WTC11 (cell line): ENCODE results near the gene TBC1D19. TPM values are rescaled to one million over a fixed set of nuclear protein-coding genes. Genes with fewer than 3 reads are reported as not detected.
"Not testable (repeated sequence)": the region's sequence is repeated elsewhere in the genome, so short reads cannot be mapped to it uniquely, and the experiment has no call there.

ENCODE experiments used
- ATAC-seq: fragments of 200-7000 bp; cut with Tn5 transposase; 2 replicates; pipeline ENCODE4 v1.10.0; 2021; ENCODE audit warnings: mild to moderate bottlenecking, moderate library complexity
- CTCF ChIA-PET: fragments of 300-600 bp; sonication (Branson Sonifier 250); formaldehyde crosslinking; loops from one replicate; lab custom pipeline; 2021; ENCODE audit warnings: antibody characterized with exemption; lab: Charles Lee
- POLR2A ChIA-PET: fragments of 350-600 bp; sonication (Branson Sonifier 250); formaldehyde crosslinking; loops from one replicate; lab custom pipeline; 2021; ENCODE audit warnings: antibody characterized with exemption; lab: Charles Lee
- DNase-seq: peaks from one replicate; pipeline ENCODE4 v3.0.0; 2021; ENCODE audit warnings: low spot score
- H3K27ac Mint-ChIP-seq: 2 replicates; pipeline ENCODE4 v1.8.0; 2021; ENCODE audit warnings: mixed read lengths
- H3K27me3 Mint-ChIP-seq: 2 replicates; pipeline ENCODE4 v1.8.0; 2021; ENCODE audit warnings: low read depth, mild to moderate bottlenecking, moderate library complexity, mixed read lengths
- H3K36me3 Mint-ChIP-seq: 2 replicates; pipeline ENCODE4 v1.8.0; 2021; ENCODE audit warnings: mixed read lengths
- H3K4me1 Mint-ChIP-seq: 2 replicates; pipeline ENCODE4 v1.8.0; 2022; ENCODE audit warnings: mixed read lengths
- H3K4me3 Mint-ChIP-seq: 2 replicates; pipeline ENCODE4 v1.8.0; 2021; ENCODE audit warnings: mild to moderate bottlenecking, moderate library complexity, mixed read lengths
- H3K9me3 Mint-ChIP-seq: 2 replicates; pipeline ENCODE4 v1.8.0; 2021; ENCODE audit warnings: mixed read lengths
- AFF4 ChIP-seq: sonication (generic); formaldehyde crosslinking; IDR thresholded peaks from 2 replicates; pipeline ENCODE4 v1.8.1; 2023; ENCODE audit warnings: mild to moderate bottlenecking, missing genetic modification reagents, borderline replicate concordance
- ATF1 ChIP-seq: sonication (generic); formaldehyde crosslinking; IDR thresholded peaks from 2 replicates; pipeline ENCODE4 v1.8.1; 2023; ENCODE audit warnings: mild to moderate bottlenecking, moderate library complexity, missing genetic modification reagents
- ATF3 ChIP-seq: sonication (generic); formaldehyde crosslinking; conservative IDR thresholded peaks from 2 replicates; pipeline ENCODE4 v1.8.1; 2022; ENCODE audit warnings: mild to moderate bottlenecking, missing genetic modification reagents
- CBFB ChIP-seq: sonication (generic); formaldehyde crosslinking; IDR thresholded peaks from 2 replicates; pipeline ENCODE4 v1.8.1; 2022; ENCODE audit warnings: mild to moderate bottlenecking, low read depth, missing genetic modification reagents
- CREB1 ChIP-seq: sonication (generic); formaldehyde crosslinking; IDR thresholded peaks from 2 replicates; pipeline ENCODE4 v1.8.0; 2023; ENCODE audit warnings: mild to moderate bottlenecking, missing genetic modification reagents
- GABPB1 ChIP-seq: sonication (generic); formaldehyde crosslinking; IDR thresholded peaks from 2 replicates; pipeline ENCODE4 v1.8.1; 2023; ENCODE audit warnings: mild to moderate bottlenecking, missing genetic modification reagents
- KAT7 ChIP-seq: sonication (generic); formaldehyde crosslinking; IDR thresholded peaks from 2 replicates; pipeline ENCODE4 v1.8.1; 2023; ENCODE audit warnings: missing genetic modification reagents, mild to moderate bottlenecking, borderline replicate concordance
- MLX ChIP-seq: sonication (generic); formaldehyde crosslinking; IDR thresholded peaks from 2 replicates; pipeline ENCODE4 v1.8.1; 2023; ENCODE audit warnings: mild to moderate bottlenecking, missing genetic modification reagents, moderate library complexity
- NFE2L1 ChIP-seq: sonication (generic); formaldehyde crosslinking; IDR thresholded peaks from 2 replicates; pipeline ENCODE4 v1.8.1; 2023; ENCODE audit warnings: missing genetic modification reagents
- PREB ChIP-seq: sonication (generic); formaldehyde crosslinking; IDR thresholded peaks from 2 replicates; pipeline ENCODE4 v1.8.1; 2022; ENCODE audit warnings: mild to moderate bottlenecking, missing genetic modification reagents, moderate library complexity, borderline replicate concordance
- PRRX2 ChIP-seq: fragments of 250-450 bp; sonication (Bioruptor Pico); IDR thresholded peaks from 2 replicates; pipeline ENCODE4 v1.8.0; 2021; ENCODE audit warnings: mild to moderate bottlenecking
- RELA ChIP-seq: sonication (generic); formaldehyde crosslinking; IDR thresholded peaks from 2 replicates; pipeline ENCODE4 v1.8.1; 2022; ENCODE audit warnings: missing genetic modification reagents, mild to moderate bottlenecking, borderline replicate concordance
- SMAD4 ChIP-seq: sonication (generic); formaldehyde crosslinking; IDR thresholded peaks from 2 replicates; pipeline ENCODE4 v1.8.0; 2022; ENCODE audit warnings: mild to moderate bottlenecking, missing genetic modification reagents
- ZNF317 ChIP-seq: sonication (generic); formaldehyde crosslinking; IDR thresholded peaks from 2 replicates; pipeline ENCODE4 v1.8.1; 2023; ENCODE audit warnings: low read depth, mild to moderate bottlenecking, moderate library complexity, missing genetic modification reagents, borderline replicate concordance
- ZNF396 ChIP-seq: fragments of 250-450 bp; sonication (Bioruptor Pico); IDR thresholded peaks from 2 replicates; pipeline ENCODE4 v1.8.0; 2021; ENCODE audit warnings: mild to moderate bottlenecking, moderate library complexity, borderline replicate concordance
- ZNF671 ChIP-seq: fragments of 250-450 bp; sonication (Bioruptor Pico); IDR thresholded peaks from 2 replicates; pipeline ENCODE4 v1.8.0; 2021; ENCODE audit warnings: mild to moderate bottlenecking
- total RNA-seq: library from RNA; stranded (reverse); gene quantifications from 3 replicates; pipeline ENCODE4 v1.2.3, GENCODE V29; 2021
- TF ChIP-seq, protein P1 (sequence below): fragments of 250-450 bp; sonication (Bioruptor Pico); conservative IDR thresholded peaks from 2 replicates; pipeline ENCODE4 v1.9.0; 2021; ENCODE audit warnings: mild to moderate bottlenecking
- TF ChIP-seq, protein P2 (sequence below): fragments of 250-450 bp; sonication (Bioruptor Pico); IDR thresholded peaks from 2 replicates; pipeline ENCODE4 v1.8.0; 2021; ENCODE audit warnings: mild to moderate bottlenecking

The TBC1D19 gene
- total RNA-seq, 1 experiment from 2014 or later, result 2.1 TPM

DNA sequence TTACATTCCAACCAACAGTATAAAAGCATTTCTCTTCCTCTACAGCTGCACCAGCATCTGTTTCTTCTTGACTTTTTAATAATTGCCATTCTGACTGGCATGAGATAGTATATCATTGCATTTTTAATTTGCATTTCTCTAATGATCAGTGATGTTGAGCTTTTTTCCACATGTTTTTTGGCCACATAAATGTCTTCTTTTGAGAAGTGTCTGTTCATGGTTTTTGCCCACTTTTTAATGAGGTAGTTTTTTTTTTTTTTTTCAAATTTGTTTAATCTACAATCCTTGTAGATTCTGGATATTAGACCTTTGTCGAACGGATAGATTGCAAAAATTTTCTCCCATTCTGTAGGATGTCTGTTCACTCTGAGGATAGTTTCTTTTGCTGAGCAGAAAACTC, 39.5 kb upstream of the TBC1D19 start:
- ChIA-PET CTCF (no interaction called here), POLR2A (no interaction called here)
- peaks cover 52% of the 10 kb centered on the region for H3K9me3 Mint-ChIP-seq
- no peak overlapping the region for H3K27ac Mint-ChIP-seq
- no peaks in the 10 kb centered on the region for H3K4me1 Mint-ChIP-seq
- peaks cover 12% of the 10 kb centered on the region; the same call in 1 of the 2 replicates for H3K36me3 Mint-ChIP-seq
- no peak for DNase-seq
- no peak for TF ChIP-seq CREB1 (CRISPR knock-in tag)
- no peak for TF ChIP-seq PREB
- TF ChIP-seq MLX, result no peak
- no peak for TF ChIP-seq ZNF396 (CRISPR knock-in tag)
- no peak for TF ChIP-seq NFE2L1
- ATAC-seq, result no peak
- H3K4me3 Mint-ChIP-seq, result no peak overlapping the region
- no peaks in the 10 kb centered on the region for H3K27me3 Mint-ChIP-seq

DNA sequence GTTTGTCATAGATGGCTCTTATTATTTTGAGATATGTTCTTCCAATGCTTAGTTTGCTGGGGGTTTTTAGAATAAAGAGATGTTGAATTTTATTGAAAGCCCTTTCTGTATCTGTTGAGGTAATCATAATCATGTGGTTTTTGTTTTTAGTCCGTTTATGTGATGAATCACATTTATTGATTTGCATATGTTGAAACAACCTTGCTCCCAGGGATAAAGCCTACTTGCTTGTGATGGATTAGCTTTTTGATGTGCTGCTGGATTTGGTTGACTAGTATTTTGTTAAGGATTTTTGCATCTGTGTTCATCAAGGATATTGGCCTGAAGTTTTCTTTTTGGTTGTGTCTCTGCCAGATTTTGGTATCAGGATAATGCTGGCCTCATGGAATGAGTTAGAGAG, 35.5 kb upstream of the TBC1D19 start:
- ATAC-seq, H3K27me3 Mint-ChIP-seq, CTCF ChIA-PET, DNase-seq, POLR2A ChIA-PET, H3K4me1 Mint-ChIP-seq, H3K27ac Mint-ChIP-seq, H3K4me3 Mint-ChIP-seq: not testable (repeated sequence)
- H3K9me3 Mint-ChIP-seq, result peaks cover 60% of the 10 kb centered on the region
- peaks cover 12% of the 10 kb centered on the region; the same call in 1 of the 2 replicates for H3K36me3 Mint-ChIP-seq

DNA sequence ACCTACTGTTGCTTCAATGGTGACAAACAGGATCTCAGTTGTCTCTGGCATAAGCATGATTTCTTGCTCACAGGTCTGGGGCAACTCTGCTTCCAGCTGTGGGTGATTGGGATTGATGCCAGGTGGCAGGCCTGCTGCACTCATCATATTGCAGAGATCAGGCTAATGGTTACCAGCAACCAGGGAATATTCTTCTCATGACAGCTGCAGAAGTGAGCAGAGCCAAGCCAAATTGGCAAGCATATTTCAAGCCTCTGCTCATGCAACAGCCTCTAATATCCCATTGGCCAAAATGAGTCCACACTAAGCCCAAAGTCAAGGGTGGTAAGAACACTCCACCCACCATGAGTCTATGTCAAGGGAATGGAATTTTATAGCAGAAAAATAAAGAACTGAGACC, 26.7 kb upstream of the TBC1D19 start:
- peaks cover 50% of the 10 kb centered on the region for H3K9me3 Mint-ChIP-seq
- POLR2A ChIA-PET, result no interaction called here
- no peaks in the 10 kb centered on the region for H3K36me3 Mint-ChIP-seq
- DNase-seq (no peak), ATAC-seq (no peak)
- H3K27ac Mint-ChIP-seq, result no peak overlapping the region
- CTCF ChIA-PET, result interaction anchor here (1.3 kb wide), 1 partner anchor 475 kb away, joined by 3 read pairs; no protein-coding TSS in a partner anchor
- H3K4me1 Mint-ChIP-seq, result no peaks in the 10 kb centered on the region
- H3K27me3 Mint-ChIP-seq, result peaks cover 9% of the 10 kb centered on the region
- TF ChIP-seq ZNF671 (CRISPR knock-in tag) (no peak), GABPB1 (CRISPR knock-in tag) (no peak), SMAD4 (CRISPR knock-in tag) (no peak)
- H3K4me3 Mint-ChIP-seq, result no peak overlapping the region

- Mint-ChIP-seq H3K27me3 (peaks cover 7% of the 10 kb centered on the region), H3K4me1 (no peaks in the 10 kb centered on the region), H3K9me3 (peaks cover 44% of the 10 kb centered on the region), H3K4me3 (no peak overlapping the region), H3K36me3 (no peaks in the 10 kb centered on the region), H3K27ac (no peak overlapping the region)
- CTCF ChIA-PET, result no interaction called here
- ATAC-seq (no peak), DNase-seq (no peak)
- POLR2A ChIA-PET, result no interaction called here
- TF ChIP-seq ATF3 (no peak), PRRX2 (CRISPR knock-in tag) (no peak), ZNF317 (CRISPR knock-in tag) (no peak), RELA (no peak), ATF1 (CRISPR knock-in tag) (no peak), CBFB (CRISPR knock-in tag) (no peak), AFF4 (CRISPR knock-in tag) (no peak), KAT7 (CRISPR knock-in tag) (no peak)
- TF ChIP-seq, protein P1, sequence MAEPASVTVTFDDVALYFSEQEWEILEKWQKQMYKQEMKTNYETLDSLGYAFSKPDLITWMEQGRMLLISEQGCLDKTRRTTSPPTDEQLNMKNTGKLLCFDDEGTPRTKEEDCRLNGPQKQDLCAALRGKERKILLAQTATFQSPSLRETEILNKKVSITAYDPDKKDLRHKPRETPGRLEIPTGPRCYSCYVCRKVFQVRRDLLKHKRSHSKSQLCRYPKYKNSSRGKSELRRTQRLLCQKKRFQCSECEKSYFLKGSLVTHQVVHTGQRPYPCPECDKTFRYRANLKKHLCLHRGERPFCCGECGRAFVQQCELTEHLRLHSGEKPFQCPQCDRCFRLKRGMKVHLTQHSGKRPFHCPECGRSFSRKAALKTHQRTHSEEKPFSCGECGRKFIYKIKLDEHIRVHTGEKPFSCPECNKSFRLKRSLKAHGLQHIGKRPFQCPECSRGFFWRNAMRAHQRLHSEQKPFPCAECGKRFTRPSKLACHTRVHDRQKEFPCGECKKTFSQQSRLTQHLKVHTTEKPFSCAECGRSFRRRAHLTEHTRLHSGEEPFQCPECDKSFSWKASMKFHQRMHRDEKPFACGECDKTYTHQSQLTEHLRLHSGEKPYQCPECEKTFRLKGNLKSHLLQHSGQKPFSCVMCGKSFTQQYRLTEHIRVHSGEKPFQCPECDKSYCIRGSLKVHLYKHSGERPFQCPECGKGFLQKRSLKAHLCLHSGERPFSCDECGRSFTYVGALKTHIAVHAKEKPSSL (CRISPR knock-in tag), result no peak
- TF ChIP-seq, protein P2, sequence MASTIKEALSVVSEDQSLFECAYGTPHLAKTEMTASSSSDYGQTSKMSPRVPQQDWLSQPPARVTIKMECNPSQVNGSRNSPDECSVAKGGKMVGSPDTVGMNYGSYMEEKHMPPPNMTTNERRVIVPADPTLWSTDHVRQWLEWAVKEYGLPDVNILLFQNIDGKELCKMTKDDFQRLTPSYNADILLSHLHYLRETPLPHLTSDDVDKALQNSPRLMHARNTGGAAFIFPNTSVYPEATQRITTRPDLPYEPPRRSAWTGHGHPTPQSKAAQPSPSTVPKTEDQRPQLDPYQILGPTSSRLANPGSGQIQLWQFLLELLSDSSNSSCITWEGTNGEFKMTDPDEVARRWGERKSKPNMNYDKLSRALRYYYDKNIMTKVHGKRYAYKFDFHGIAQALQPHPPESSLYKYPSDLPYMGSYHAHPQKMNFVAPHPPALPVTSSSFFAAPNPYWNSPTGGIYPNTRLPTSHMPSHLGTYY (CRISPR knock-in tag), result no peak
Observed at GRCh38 chr4:26558166-26558895, 25.6 kb upstream of the TBC1D19 start.
